ENCODE results near the gene FAM20B. TPM values are rescaled to one million over a fixed set of nuclear protein-coding genes. Genes with fewer than 3 reads are reported as not detected.
A peak's percentile ranks its signal among the peaks of the same experiment; 100 is the strongest.
"Not testable (repeated sequence)": the region's sequence is repeated elsewhere in the genome, so short reads cannot be mapped to it uniquely, and the experiment has no call there.

FAM20B gene
- total RNA-seq, 1 experiment from 2014 or later = 90.5 TPM

DNA sequence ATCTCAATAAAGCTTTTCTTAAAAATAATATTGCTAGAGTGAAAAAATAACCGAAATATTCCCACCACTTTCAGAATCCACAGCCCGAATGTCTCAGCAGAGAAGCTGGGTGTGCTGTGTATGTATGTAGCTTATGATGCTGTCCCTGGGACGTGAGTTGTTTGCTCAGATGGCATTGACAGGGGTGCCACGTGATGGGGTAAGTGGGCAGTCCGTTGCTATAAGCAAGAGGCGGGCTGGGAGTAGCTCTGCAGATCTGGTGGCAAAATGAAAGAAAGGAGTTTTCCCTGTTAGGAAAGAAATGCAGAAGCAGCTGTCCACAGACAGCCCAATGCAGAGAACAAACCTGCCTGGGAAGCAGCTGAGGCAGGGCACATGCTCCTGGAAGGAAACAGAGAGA lies 3.8 kb upstream of the FAM20B start:
- DNase-seq (ENCODE audit: extremely low read depth, low read depth) = peak; percentile 53

DNA sequence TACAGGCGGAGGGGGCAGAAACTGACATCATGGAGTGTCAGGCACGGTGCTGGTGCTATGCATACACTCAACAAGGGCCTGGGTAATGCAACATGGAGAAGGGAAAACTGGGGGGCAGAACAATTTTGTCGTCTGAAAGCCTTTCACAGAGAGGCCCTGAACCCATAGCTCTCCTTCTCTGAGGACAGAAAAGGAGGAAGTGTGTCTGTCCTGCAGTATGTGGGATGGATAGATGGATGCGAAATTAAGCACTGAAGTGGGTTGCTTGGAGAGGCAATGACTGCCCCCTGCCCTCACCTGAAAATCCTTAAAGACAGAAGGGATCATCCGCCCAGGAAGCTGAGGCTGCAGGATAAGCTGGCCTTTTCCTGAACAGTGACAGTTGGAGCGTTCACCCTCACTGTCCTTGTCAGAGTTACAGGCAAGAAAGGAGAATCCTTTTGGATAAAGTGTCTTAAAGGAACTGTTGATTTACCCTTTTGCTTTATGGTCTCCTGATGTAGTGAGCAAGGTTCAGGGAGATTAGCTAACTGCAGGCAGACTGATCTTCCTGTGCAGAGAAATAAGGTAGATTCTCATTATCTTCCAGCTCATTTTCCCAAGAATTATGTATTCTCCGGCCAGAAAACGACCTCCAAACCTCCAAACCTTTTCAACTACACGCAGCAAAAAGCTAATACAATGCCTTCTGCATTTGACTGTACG lies 1.6 kb upstream of the FAM20B start:
- no peak for DNase-seq (ENCODE audit: extremely low read depth, low read depth)

DNA sequence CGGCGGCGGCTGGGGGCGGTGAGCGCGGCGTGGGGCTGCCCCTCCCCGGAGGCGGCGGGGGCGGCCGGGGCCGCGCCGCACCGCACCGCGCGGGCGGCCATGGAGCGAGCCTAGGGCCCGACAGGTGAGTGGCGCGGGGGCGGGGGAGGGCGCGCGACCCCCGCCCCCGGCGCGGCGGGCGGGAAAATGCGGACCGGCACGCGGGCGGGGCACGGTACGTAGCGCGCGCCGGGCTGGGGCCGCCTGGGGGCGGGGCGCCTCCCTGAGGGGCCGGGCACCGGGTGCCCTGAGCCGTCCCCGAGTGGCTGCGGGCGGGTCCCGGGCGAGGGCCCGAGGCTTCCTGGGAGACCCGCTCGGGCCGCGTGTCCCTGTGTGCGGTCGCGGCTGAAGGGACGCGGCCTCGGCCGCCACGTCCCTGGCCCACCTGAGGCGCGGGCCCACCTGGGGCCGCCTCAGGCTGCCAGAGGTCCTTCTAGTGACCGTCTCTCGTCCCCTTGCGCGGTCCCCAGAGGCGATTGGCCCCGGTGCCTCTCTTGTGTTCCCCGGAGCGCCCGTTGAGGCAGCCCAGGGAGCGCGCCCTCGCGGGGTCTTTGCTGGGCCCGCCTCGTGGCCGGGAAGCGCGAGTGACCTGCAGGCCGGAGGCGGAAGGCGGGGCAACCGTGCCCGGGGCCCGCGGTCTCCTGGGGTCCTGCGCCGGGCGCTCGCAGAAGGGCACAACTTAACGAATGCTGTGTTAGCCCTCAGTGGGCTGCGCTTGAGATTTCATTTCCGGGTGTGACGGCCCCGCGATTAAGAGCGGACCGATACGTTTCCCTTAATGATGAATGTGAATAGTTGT lies 500 bp downstream of the FAM20B start:
- peak; percentile 80 for DNase-seq (ENCODE audit: extremely low read depth, low read depth)

DNA sequence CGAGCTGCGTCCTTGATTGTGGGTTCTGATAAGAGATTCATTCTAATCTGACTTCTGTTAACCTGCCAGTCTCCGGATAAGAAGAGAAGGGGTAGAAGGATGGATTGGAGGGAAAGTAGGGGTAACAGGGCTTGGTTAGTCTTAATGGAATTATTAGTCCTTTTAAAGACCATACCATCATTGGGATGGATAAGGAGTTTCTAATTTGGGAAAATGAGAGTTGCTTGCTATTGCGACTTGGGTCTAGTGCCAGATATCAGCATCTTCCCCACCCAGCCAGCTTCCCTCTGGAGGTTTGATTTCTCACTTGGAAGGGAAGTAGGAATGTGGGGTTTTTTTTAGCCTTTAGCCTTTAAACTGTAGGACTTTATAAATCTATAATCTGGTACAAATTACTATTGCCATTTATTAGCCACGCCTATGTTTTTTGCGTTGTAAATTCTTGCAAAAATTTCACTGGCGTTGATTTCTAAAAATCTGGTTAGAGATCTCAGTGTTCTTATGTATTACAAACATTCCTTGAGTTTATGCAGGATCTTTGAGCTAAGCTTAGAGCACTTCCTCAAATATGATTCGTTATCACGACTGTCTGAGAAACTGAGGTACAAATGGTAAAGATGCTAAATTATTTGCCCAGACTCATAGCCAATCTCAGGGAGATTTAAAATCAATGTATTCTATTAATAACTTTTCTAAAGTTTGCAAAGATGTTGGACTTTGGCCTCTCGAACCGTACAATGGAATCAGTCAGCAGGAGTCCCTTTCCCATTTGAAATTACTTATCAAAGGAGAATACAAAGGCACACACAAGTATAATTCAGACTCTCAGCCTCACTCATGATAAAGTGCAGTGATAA lies 1.3 kb downstream of the FAM20B start:
- no peak for DNase-seq (ENCODE audit: extremely low read depth, low read depth)

DNA sequence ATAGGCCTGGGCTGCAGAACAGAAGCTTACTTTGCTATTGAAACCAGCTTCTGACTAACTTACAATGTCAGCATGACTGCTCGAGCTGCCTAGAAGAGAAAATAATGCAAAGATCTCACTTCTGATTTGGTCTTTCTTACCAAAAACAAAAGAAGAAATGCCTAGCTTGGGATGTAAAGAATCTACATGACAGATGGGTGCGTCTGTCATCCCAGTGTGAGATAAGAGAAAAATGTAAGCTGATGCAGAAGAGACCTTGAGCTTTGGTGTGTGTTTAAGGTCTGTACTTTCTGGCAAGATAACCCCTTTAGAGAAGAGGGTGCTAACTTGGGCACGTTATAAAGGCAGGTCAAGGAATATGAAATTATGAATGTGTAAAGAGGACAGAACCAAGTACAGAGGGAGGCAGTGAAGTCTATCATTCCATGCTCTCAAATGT lies 3.6 kb downstream of the FAM20B start:
- DNase-seq (ENCODE audit: extremely low read depth, low read depth) = no peak

DNA sequence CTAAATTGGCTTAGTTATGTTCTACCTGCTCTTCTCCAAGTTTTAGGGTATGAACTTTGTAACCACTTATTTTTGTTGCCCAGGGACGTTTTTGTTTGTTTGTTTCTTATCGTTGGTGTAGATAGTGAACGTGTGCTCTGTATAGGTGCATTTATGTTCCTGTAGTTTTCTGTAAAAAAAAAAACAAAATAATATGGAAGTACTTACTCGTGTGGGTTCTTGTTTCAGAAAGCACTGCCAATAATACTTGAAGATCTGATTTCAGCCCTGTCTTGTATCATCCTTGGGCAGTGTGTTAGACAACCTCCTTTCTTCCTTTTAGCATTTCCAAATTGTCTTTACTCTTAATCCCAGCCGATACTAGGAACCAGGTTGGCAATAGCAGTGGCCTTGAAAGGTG lies 4.4 kb downstream of the FAM20B start:
- no peak for DNase-seq (ENCODE audit: extremely low read depth, low read depth)

DNA sequence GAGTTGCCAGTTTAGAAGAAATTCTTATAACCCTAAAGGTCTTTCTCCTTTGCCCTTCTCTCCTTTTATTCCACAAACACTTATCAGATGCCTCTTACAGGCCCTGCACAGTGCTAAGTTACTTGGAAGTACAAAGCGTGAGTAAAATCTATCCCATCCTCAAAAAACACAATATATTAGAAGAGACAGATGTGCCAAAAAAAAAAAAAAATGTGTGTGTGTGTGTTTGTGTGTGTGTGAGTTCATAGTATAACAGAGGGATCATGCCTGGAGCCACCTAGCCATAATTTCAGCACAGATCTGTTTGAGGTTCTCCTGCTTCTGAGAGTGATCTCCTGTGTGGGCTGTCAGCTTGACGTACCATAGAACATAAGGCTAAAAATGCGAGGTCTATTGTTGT lies 5.0 kb downstream of the FAM20B start:
- no peak for DNase-seq (ENCODE audit: extremely low read depth, low read depth)

DNA sequence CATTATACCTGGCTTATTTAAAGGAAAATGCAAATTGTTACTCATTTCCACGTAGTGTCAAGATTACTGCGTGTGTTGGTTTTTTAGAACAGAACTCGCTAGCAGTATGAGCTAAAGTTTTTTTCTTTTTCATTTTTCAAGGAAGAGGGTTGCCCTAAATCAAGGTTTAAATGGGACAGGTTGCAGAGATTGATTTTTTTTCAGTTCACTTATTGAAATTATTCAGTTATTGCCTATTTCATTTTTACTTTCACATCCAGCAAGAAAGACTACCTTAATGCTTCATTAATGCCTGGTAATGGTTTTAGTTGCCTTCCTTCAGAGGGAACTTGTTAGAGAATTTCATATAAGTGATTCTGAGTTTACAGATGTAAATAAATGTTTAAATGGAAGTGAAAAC lies 5.6 kb downstream of the FAM20B start:
- no peak for DNase-seq (ENCODE audit: extremely low read depth, low read depth)

DNA sequence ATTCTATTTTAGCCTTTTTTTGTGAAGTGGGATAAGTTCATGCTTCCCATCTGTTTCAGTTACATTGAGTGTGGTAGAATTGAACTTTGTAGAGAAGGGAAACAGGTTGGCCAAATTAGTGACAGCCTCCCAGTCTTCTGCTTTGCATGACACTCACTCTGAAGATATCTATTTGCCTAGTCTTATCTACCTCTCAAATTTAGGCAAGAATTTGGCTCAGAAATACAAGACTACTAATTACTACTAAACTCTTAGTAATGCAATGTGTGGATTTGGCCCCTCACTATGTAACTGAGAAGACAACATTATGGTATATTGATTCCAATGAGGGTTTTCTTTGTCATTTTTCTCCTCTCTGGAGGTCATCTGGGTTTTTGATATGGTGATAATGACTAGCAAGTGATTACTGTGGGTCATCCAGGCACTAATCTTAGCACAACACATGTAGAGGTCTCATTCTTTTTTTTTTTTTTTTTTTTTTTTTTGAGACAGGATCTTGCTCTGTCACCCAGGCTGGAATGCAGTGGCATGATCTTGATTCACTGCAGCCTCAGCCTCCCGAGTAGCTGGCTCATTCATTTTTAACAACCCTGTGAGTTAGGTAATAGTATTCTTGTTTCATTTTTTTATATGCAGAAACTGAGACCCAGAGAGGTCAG lies 6.3 kb downstream of the FAM20B start:
- no peak for DNase-seq (ENCODE audit: extremely low read depth, low read depth)

DNA sequence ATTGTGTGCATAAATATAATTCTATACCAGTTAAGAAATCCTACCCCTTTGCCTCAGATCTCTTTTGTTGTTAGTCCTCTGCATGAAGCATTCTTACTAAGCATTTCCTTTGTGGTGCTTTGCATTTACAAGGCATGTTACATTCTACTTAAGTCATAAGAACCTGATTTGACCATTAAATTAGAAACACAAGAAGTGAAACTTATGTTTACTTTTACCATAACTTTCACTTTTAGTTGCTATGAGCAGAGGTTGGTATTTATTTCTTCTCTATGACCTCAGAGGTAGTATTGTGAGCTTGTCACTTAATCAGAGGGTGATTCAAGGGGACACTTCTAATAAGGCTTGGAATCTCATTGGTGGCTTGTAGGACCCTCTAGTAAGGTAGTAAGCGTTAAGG lies 9.0 kb downstream of the FAM20B start:
- no peak for DNase-seq (ENCODE audit: extremely low read depth, low read depth)

DNA sequence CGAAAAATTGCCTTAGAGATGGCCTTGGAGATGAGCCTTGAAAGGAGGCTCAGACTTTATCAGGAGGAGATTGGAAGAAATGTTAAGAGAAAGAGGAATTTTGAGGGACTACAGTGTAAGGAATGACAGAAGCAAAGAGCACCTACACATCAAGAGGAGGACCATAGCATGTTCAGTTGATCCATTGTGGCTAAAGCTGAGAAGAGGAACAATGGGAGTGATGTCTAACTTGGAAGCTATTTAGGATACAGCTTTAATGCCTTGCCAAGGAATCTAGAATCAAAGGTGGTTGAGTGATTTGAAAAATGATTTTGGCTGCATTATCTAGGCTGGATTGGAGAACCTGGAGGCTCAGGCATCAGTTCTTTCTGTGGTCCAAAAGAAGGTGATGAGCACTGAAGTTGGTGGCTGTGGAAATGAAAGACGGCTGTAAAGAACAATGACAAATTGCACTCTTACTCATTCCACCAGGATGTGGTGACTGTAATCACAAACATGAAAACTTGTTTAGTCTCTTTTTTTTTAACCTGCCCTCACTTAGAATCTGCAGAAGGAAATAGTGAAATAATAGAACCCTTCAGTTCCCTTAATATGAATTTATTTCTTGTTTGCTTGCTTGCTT lies 11.3 kb downstream of the FAM20B start:
- DNase-seq (ENCODE audit: extremely low read depth, low read depth) = no peak

DNA sequence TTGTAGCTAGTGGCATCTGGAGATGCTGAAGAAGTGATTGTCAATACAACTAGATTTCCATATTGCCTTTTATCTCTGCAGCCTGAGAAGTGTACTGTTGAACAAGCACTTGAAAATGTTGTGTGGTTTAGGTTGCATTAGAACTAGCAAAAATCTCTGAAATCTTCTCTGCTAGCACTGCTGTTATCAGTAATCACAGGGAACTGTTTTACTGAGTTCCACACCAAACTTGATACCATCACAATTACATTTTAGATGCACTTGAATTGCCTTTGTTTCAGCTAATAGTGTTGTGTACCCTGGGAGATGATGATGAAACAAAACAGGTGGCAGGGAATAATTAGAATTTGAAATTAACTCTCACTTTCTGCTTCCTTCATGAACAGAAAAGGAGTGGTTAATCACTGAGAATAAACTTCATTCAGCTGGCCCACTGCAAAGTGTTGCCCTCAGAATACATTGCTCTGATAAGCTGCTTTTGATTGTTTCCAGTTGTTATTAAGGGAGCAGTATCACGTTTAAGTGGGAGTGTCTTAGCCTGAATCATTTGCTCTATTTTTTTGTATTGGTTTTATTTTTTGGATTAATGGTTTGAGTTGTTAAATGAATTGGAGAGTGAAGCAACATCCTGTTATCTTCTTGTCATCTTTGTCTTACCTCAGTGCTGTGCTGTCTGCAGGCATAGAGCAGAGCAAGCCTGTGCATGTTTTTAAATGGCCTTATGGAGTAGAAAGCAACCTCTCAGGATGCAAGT lies 13.0 kb downstream of the FAM20B start:
- DNase-seq (ENCODE audit: extremely low read depth, low read depth) = no peak

DNA sequence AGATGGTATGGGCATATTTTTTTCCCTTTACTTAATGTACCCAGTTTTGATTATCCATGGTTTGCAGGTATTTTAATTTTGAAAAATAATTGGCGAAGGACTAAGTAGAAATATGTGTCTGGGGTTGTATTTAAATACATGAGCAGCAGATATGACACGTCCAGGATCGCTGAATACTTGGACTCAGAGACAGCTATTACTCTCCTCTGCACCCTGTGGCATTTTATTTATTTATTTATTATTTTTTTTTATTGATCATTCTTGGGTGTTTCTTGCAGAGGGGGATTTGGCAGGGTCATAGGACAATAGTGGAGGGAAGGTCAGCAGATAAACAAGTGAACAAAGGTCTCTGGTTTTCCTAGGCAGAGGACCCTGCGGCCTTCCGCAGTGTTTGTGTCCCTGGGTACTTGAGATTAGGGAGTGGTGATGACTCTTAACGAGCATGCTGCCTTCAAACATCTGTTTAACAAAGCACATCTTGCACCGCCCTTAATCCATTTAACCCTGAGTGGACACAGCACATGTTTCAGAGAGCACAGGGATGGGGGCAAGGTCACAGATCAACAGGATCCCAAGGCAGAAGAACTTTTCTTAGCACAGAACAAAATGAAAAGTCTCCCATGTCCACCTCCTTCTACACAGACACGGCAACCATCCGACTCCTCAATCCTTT lies 13.9 kb downstream of the FAM20B start:
- not testable (repeated sequence) for DNase-seq (ENCODE audit: extremely low read depth, low read depth)

DNA sequence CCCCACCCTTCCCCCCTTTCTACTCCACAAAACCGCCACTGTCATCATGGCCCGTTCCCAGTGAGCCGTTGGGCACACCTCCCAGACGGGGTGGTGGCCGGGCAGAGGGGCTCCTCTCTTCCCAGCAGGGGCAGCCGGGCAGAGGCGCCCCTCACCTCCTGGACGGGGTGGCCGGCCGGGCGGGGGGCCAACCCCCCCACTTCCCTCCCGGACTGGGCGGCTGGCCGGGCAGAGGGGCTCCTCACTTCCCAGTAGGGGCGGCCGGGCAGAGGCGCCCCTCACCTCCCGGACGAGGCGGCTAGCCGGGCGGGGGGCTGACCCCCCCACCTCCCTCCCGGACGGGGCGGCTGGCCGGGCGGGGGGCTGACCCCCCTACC lies 14.5 kb downstream of the FAM20B start:
- not testable (repeated sequence) for DNase-seq (ENCODE audit: extremely low read depth, low read depth)

DNA sequence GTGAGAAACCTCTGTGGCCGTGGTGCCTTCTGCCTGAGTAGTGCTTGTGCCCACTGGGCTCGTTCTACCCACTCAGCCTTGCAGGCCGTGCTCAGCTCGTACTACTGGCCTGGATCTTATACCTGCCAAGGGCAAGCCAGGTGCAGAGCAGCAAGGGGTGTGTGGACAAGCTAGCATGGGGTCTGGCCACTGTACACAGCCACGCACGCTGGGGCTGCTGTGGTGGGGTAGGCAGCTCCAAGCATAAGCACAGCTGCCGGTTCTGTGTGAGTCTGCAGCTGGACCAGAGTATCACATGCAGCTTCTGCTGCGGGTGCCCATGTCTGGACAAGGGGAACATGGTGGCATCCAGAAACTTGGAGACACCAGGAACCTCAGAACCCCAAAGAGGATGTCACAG lies 16.4 kb downstream of the FAM20B start:
- DNase-seq (ENCODE audit: extremely low read depth, low read depth) = no peak

DNA sequence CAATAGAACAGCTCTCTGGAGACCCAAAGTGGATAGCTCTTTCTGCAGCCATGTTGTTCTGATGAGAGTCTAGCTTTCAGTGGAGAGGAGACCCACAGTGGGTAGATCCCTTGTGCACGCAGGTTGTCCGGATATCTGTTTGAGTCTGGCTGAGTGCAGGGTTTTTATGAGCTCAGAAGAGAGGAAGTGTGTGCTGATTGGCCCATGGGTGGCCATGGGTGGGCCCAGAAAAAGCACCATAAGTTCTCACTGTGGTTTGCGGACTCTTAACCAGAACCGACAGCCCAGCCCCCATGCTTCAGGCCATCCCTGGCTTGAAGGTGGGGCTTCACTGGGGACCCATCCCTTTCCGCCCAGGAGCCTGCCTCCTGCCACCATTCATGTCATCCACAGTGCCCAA lies 17.0 kb downstream of the FAM20B start:
- no peak for DNase-seq (ENCODE audit: extremely low read depth, low read depth)

DNA sequence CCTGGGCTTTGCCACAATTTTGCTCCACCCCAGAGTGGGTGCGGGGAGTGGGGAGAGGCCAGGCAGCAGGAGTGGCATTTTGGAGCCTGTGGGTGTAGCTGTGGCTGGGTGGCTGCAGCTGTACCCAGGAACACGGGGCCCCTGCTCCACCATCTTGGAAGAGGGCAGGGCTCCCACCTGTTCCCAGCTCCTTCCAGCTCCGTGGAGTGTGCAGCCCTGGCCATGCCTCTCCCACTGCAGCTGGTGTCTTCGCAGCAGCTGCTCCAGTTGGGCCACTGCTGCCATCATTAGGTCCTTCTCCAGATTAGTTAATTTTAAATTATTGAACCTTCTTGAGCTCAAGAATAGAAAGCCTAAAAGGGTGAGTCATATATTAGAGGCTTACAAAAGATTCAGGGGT lies 17.6 kb downstream of the FAM20B start:
- DNase-seq (ENCODE audit: extremely low read depth, low read depth) = no peak

DNA sequence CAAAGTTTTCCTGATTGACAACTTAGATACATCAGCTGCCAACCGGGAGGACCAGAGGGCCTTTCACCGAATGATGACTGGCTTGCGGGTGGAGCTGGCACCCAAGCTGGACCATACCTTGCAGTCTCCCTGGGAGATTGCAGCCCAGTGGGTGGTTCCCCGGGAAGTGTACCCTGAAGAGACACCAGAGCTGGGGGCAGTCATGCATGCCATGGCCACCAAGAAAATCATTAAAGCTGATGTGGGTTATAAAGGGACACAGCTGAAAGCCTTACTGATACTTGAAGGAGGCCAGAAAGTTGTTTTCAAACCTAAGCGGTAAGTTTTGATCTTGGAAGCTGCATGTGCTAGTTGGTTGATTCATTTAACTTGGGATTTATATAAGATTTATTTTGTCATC lies 18.2 kb downstream of the FAM20B start:
- DNase-seq (ENCODE audit: extremely low read depth, low read depth) = no peak
